ENCODE data around the gene SIRPD.
"Not testable (repeated sequence)": the region's sequence is repeated elsewhere in the genome, so short reads cannot be mapped to it uniquely, and the experiment has no call there.

The SIRPD gene

GRCh38 chr20:1499528-1500420 lies 57.7 kb downstream of the SIRPD start:
- TF ChIP-seq, protein P1, sequence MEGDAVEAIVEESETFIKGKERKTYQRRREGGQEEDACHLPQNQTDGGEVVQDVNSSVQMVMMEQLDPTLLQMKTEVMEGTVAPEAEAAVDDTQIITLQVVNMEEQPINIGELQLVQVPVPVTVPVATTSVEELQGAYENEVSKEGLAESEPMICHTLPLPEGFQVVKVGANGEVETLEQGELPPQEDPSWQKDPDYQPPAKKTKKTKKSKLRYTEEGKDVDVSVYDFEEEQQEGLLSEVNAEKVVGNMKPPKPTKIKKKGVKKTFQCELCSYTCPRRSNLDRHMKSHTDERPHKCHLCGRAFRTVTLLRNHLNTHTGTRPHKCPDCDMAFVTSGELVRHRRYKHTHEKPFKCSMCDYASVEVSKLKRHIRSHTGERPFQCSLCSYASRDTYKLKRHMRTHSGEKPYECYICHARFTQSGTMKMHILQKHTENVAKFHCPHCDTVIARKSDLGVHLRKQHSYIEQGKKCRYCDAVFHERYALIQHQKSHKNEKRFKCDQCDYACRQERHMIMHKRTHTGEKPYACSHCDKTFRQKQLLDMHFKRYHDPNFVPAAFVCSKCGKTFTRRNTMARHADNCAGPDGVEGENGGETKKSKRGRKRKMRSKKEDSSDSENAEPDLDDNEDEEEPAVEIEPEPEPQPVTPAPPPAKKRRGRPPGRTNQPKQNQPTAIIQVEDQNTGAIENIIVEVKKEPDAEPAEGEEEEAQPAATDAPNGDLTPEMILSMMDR (IDR thresholded peaks at IDR 0.05; ENCODE audit: insufficient read depth, low read depth, low read length, missing control alignments): no peak
- H3K4me3 ChIP-seq (ENCODE audit: low read length): no peak overlapping the region
- peak; percentile 95 for DNase-seq (ENCODE audit: low read depth)

- not testable (repeated sequence) for H3K4me3 ChIP-seq (ENCODE audit: low read length)
- DNase-seq (ENCODE audit: low read depth): peak; percentile 57
Observed at GRCh38 chr20:1497371-1497770, 60.1 kb downstream of the SIRPD start.

- H3K4me3 ChIP-seq (ENCODE audit: low read length): no peak overlapping the region
- no peak for DNase-seq (ENCODE audit: low read depth)
- TF ChIP-seq, protein P1 (IDR thresholded peaks at IDR 0.05; ENCODE audit: insufficient read depth, low read depth, low read length, missing control alignments): no peak
Observed at GRCh38 chr20:1496930-1497329, 60.6 kb downstream of the SIRPD start.

GRCh38 chr20:1494436-1494835 lies 63.1 kb downstream of the SIRPD start:
- no peak overlapping the region for H3K4me3 ChIP-seq (ENCODE audit: low read length)
- TF ChIP-seq, protein P1 (IDR thresholded peaks at IDR 0.05; ENCODE audit: insufficient read depth, low read depth, low read length, missing control alignments): no peak
- no peak for DNase-seq (ENCODE audit: low read depth)

DNA sequence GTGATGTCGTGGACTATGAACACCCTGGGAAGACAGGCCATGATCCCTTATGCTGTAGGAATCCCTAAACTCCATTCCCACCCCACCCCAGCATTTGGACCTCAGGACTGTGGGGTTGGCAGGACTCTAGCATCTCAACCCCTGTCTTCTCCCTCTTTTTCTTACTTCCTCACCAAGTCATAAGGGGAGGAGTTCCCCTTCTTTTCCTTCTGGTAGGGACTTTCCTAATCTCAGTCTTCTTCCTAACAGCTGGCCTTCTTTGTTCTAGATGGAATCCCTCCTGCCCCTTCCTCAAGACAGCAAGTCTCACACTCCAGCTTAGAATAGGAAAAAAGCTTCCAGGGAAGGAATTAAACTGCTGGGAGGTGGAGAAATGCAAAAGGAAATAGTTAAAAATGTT lies 64.0 kb downstream of the SIRPD start:
- no peak for DNase-seq (ENCODE audit: low read depth)
- TF ChIP-seq, protein P1 (IDR thresholded peaks at IDR 0.05; ENCODE audit: insufficient read depth, low read depth, low read length, missing control alignments): no peak

GRCh38 chr20:1491860-1492642 lies 65.5 kb downstream of the SIRPD start:
- H3K4me3 ChIP-seq (ENCODE audit: low read length): no peak overlapping the region
- no peak for DNase-seq (ENCODE audit: low read depth)
- TF ChIP-seq, protein P1 (IDR thresholded peaks at IDR 0.05; ENCODE audit: insufficient read depth, low read depth, low read length, missing control alignments): no peak

More for the DNA sequence above, 64.0 kb downstream of the SIRPD start:
- no peak overlapping the region for H3K4me3 ChIP-seq (ENCODE audit: low read length)

GRCh38 chr20:1491281-1491840 lies 66.1 kb downstream of the SIRPD start, which contains the start of gene SIRPB2:
TSS of gene SIRPB2 (minus strand) at chr20:1491420. CDS start at chr20:1491359, 61 bp downstream.
- H3K4me3 ChIP-seq (ENCODE audit: low read length): no peak within 1 kb of the TSS
- TF ChIP-seq, protein P1 (IDR thresholded peaks at IDR 0.05; ENCODE audit: insufficient read depth, low read depth, low read length, missing control alignments): no peak
- no peak for DNase-seq (ENCODE audit: low read depth)
